Left lobe of liver (tissue), 2 donors: ENCODE data around the gene MORN3. TPM values are rescaled to one million over a fixed set of nuclear protein-coding genes. Genes with fewer than 3 reads are reported as not detected.
A peak's percentile ranks its signal among the peaks of the same experiment; 100 is the strongest.

Source experiments
- ATAC-seq: fragments of 200-7000 bp; cut with Tn5 transposase; one replicate; pipeline ENCODE4 v1.9.1; 2020; ENCODE audit warnings: mild to moderate bottlenecking, moderate library complexity
- DNase-seq: peaks from one replicate; pipeline ENCODE4 v3.0.0-alpha.2; 2020; ENCODE audit warnings: low spot score
- total RNA-seq: library from RNA; stranded (reverse); gene quantifications from one replicate; pipeline ENCODE4 v1.2.1, GENCODE V29; 2021
- donor health status: DM: no; HTN: no; CAD: no; lungs with moderate emphysema.
- donor health status: DM: no; HTN: yes; CAD: no.

MORN3 gene
- total RNA-seq, 1 donor from 2014 or later, result not detected

GRCh38 chr12:121610239-121611149 lies 59.0 kb downstream of the MORN3 start:
- DNase-seq, result no peak
- peak; percentile 78 for ATAC-seq

DNA sequence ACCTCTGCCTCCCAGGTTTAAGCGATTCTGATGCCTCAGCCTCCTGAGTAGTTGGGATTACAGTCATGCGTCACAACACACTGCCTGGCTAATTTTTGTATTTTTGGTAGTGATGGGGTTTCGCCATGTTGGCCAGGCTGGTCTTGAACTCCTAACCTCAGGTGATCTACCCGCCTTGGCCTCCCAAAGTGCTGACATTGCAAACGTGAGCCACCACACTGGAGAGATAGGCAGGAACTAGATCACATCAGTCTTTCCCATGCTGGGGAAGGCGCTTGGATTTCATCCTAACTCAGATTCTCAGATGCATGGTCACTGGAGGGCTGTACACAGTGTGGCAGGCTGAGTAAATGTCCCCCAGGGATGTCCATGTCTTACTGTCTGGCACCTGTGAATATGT lies 61.2 kb downstream of the MORN3 start:
- ATAC-seq (no peak), DNase-seq (no peak)

DNA sequence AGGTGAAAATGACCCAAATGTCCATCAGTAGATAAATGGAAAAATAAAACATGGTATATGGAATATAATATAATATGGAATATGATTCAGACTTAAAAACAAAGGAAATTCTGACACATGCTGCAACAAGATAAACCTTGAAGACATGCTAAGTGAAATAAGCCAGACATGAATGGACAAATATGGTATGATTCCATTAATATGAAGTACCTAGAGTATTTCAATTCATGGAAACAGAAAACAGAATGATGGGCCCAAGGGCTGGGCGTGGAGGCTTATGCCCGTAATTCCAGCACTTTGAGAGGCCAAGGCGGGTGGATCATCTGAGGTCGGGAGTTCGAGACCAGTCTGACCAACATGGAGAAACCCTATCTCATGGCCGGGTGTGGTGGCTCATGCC lies 65.9 kb downstream of the MORN3 start:
- DNase-seq (no peak), ATAC-seq (no peak)

DNA sequence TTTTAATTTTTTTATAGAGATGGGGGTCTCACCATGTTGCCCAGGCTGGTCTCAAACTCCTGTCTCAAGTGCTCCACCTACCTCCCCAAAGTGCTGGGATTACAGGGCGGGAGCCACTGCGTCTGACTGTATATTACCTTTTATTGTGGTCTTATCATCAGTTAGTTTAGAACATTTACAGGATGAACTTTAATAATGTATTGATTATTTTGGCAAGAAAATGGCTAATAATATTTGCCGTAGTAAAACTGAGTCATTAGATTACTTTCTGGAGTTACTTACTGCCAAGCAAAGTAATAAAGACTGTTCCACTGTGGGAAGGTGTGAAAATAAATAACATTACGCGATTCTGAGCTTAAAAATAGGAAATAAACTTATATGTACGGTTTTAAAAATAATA lies 66.7 kb downstream of the MORN3 start:
- ATAC-seq (no peak), DNase-seq (no peak)

DNA sequence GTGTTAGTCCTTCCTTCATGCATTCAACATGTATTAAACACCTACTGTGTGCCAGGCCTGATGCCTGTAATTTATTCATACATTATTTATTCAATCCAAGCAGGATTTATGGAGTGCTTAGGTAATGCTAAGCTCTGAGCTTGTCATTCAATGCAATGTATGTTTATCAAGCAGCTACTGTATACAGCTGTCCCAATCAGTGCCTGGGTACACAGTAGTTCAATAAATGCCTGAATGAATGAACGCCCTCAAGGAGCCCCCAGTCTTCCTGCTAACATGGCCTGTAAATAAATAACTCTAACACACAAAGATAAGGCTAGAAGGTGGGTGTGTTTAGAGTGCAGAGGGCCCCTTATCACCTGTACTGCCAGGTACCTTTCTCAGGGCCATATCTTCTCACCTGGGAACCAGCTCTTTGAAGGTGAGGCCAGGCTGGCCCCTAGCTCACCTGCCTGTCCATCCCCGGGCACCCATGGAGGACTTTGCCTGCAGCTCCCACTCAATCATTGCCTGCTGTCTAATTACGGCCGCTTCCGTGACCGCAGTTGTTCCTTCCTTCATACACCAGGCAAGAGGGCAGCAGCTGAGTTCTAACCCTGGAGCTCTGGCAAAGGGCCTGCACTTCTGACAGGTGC lies 68.6 kb downstream of the MORN3 start:
- DNase-seq (no peak), ATAC-seq (no peak)

Other genes starting within 250 kb of the MORN3 start
- gene KDM2B, start 88.6 kb downstream of the MORN3 start, total RNA-seq, result 10.1 TPM
- 8.2 TPM for gene ORAI1, start 43.1 kb downstream of the MORN3 start, total RNA-seq
- gene TMEM120B, start 43.1 kb upstream of the MORN3 start, total RNA-seq, result 5.6 TPM
- gene RHOF, start 124.0 kb upstream of the MORN3 start, total RNA-seq, result 7.9 TPM
- 12.8 TPM for gene SETD1B, start 134.4 kb upstream of the MORN3 start, total RNA-seq
- 1,410 TPM for gene HPD, start 189.2 kb upstream of the MORN3 start, total RNA-seq
- 25.8 TPM for gene PSMD9, start 219.1 kb upstream of the MORN3 start, total RNA-seq
- gene CFAP251, start 248.9 kb upstream of the MORN3 start, total RNA-seq, result 2.2 TPM